HCT116 (cell line): Measurements from ENCODE around the gene RAB30. TPM values are rescaled to one million over a fixed set of nuclear protein-coding genes. Genes with fewer than 3 reads are reported as not detected.

Source experiments
- ATAC-seq: fragments of 200-7000 bp; cut with Tn5 transposase; 2 replicates; pipeline ENCODE4 v1.9.1; 2020; ENCODE audit warnings: mild to moderate bottlenecking, moderate library complexity
- BruUV-seq: library from RNA; stranded (reverse); fragments of 400-500 nt; replicated peaks from 2 replicates; lab custom pipeline; 2021; lab: Mats Ljungman, UMichigan
- CTCF ChIA-PET: fragments of 300-600 bp; sonication (Branson Sonifier 250); formaldehyde crosslinking; loops from one replicate; lab custom pipeline; 2021; ENCODE audit warnings: antibody characterized with exemption; lab: Charles Lee
- POLR2A ChIA-PET: fragments of 300-600, 350-600 bp; sonication (Branson Sonifier 250); formaldehyde crosslinking; loops from one replicate; lab custom pipeline; 2021; ENCODE audit warnings: antibody characterized with exemption; lab: Charles Lee
- RAD21 ChIA-PET, 2 experiments: fragments of 300-600 bp; sonication (Branson Sonifier 250); formaldehyde crosslinking; loops; one replicate each; lab custom pipeline; 2023; ENCODE audit warnings: low total read pairs in 2 of 2; ENCODE audit not compliant: uncharacterized antibody in 2 of 2, unreplicated experiment in 2 of 2, low non-redundant PET in 1 of 2; lab: Charles Lee
- DNase-seq: peaks from one replicate; pipeline ENCODE4 v3.0.0-alpha.2; 2010; ENCODE audit warnings: low read depth, low spot score
- H2AFZ ChIP-seq: fragments of 200-600 bp; shearing (Covaris generic), sonication (generic); 2 replicates; pipeline ENCODE4 v1.6.1; 2017; ENCODE audit warnings: low read depth, mixed run types, mixed read lengths, antibody characterized with exemption, low read length; ENCODE audit not compliant: poor library complexity, severe bottlenecking
- H3K27ac ChIP-seq: 2 replicates; pipeline ENCODE4 v1.5.1; 2012; ENCODE audit warnings: low read depth, low read length
- H3K27me3 ChIP-seq: fragments of 200-600 bp; sonication (generic); 2 replicates; pipeline ENCODE4 v1.6.1; 2016; ENCODE audit warnings: mixed run types, low read length, mixed read lengths; ENCODE audit not compliant: insufficient read depth
- H3K36me3 ChIP-seq, 2 experiments: fragments of 200-500 bp in 1 of 2; fragments of 200-600 bp in 1 of 2; sonication (Bioruptor generic) in 1 of 2; sonication (generic) in 1 of 2; 2 replicates each; pipeline versions ENCODE4 v1.5.1 to v1.6.1; 2014 to 2016; ENCODE audit warnings: low read length in 2 of 2, inconsistent platforms in 1 of 2, mixed read lengths in 1 of 2, mixed run types in 1 of 2; ENCODE audit not compliant: insufficient read depth in 2 of 2, control insufficient read depth in 1 of 2
- H3K4me1 ChIP-seq, 2 experiments: fragments of 200-600 bp in 1 of 2; sonication (generic) in 1 of 2; 2 replicates each; pipeline versions ENCODE4 v1.5.1 to v1.6.1; 2012 to 2017; ENCODE audit warnings: low read length in 2 of 2, inconsistent platforms in 1 of 2, mild to moderate bottlenecking in 1 of 2, mixed read lengths in 1 of 2, mixed run types in 1 of 2, moderate library complexity in 1 of 2; ENCODE audit not compliant: insufficient read depth in 2 of 2, control insufficient read depth in 1 of 2
- H3K4me2 ChIP-seq: fragments of 200-600 bp; sonication (generic); 2 replicates; pipeline ENCODE4 v1.6.1; 2017; ENCODE audit warnings: mixed run types, low read length, mixed read lengths
- H3K4me3 ChIP-seq, 2 experiments: fragments of 200-600 bp in 1 of 2; sonication (generic) in 1 of 2; replicated peaks in 1 of 2; 2 replicates each; pipeline ENCODE4 v1.5.1; 2011 to 2016; ENCODE audit warnings: low read length in 2 of 2, control low read depth in 1 of 2, low read depth in 1 of 2, mild to moderate bottlenecking in 1 of 2, mixed read lengths in 1 of 2, mixed run types in 1 of 2
- H3K79me2 ChIP-seq: fragments of 200-600 bp; sonication (generic); 2 replicates; pipeline ENCODE4 v1.6.1; 2017; ENCODE audit warnings: mild to moderate bottlenecking, mixed run types, low read length, moderate library complexity, mixed read lengths; ENCODE audit not compliant: insufficient read depth
- H3K9ac ChIP-seq: fragments of 200-600 bp; sonication (generic); 2 replicates; pipeline ENCODE4 v1.6.1; 2016; ENCODE audit warnings: low read length, mixed read lengths
- H3K9me2 ChIP-seq: fragments of 200-600 bp; sonication (generic), shearing (Covaris generic); 2 replicates; pipeline ENCODE4 v1.6.1; 2017; ENCODE audit warnings: mixed run types, mild to moderate bottlenecking, moderate library complexity; ENCODE audit not compliant: insufficient read depth
- H3K9me3 ChIP-seq, 2 experiments: fragments of 200-500 bp in 1 of 2; fragments of 200-600 bp in 1 of 2; sonication (Bioruptor generic) in 1 of 2; sonication (generic) in 1 of 2; 2 replicates each; pipeline ENCODE4 v1.6.1; 2014 to 2017; ENCODE audit warnings: low read length in 2 of 2, mixed read lengths in 2 of 2, inconsistent platforms in 1 of 2, low read depth in 1 of 2, mild to moderate bottlenecking in 1 of 2, mixed run types in 1 of 2, moderate library complexity in 1 of 2; ENCODE audit not compliant: control insufficient read depth in 1 of 2, insufficient read depth in 1 of 2
- H4K20me1 ChIP-seq: fragments of 200-600 bp; sonication (generic), shearing (Covaris generic); 2 replicates; pipeline ENCODE4 v1.6.1; 2017; ENCODE audit warnings: mixed run types, mild to moderate bottlenecking, moderate library complexity; ENCODE audit not compliant: insufficient read depth
- CBX3 ChIP-seq: IDR thresholded peaks from 2 replicates; pipeline ENCODE4 v1.6.1; 2012; ENCODE audit warnings: low read depth
- CTCF ChIP-seq, 3 experiments: fragments of 200-600 bp in 1 of 3; sonication (generic) in 1 of 3; IDR thresholded peaks in 2 of 3; conservative IDR thresholded peaks in 1 of 3; 2 replicates each; pipeline ENCODE4 v1.5.1; 2012 to 2017; ENCODE audit warnings: low read depth in 2 of 3, low read length in 2 of 3, antibody characterized with exemption in 1 of 3, borderline replicate concordance in 1 of 3, control low read depth in 1 of 3, mild to moderate bottlenecking in 1 of 3, mixed read lengths in 1 of 3, mixed run types in 1 of 3, moderate library complexity in 1 of 3; ENCODE audit not compliant: insufficient read depth in 1 of 3
- EGR1 ChIP-seq: IDR thresholded peaks from 2 replicates; pipeline ENCODE4 v1.6.1; 2012; ENCODE audit warnings: low read depth
- ELF1 ChIP-seq: IDR thresholded peaks from 2 replicates; pipeline ENCODE4 v1.6.1; 2012; ENCODE audit warnings: low read depth, borderline replicate concordance
- FOSL1 ChIP-seq: IDR thresholded peaks from 2 replicates; pipeline ENCODE4 v1.6.1; 2012; ENCODE audit warnings: low read depth
- JUND ChIP-seq: IDR thresholded peaks from 2 replicates; pipeline ENCODE4 v1.6.1; 2012
- POLR2A ChIP-seq: IDR thresholded peaks from 2 replicates; pipeline ENCODE4 v1.7.0; 2011; ENCODE audit warnings: borderline replicate concordance; ENCODE audit not compliant: insufficient read depth, insufficient read length; ENCODE audit errors: extremely low read depth
- POLR2AphosphoS5 ChIP-seq: IDR thresholded peaks from 2 replicates; pipeline ENCODE4 v1.6.1; 2011; ENCODE audit warnings: mild to moderate bottlenecking, low read depth, low read length, moderate library complexity
- RAD21 ChIP-seq: IDR thresholded peaks from 2 replicates; pipeline ENCODE4 v1.6.1; 2012; ENCODE audit warnings: low read depth, mild to moderate bottlenecking
- SP1 ChIP-seq: IDR thresholded peaks from 2 replicates; pipeline ENCODE4 v1.6.1; 2012; ENCODE audit warnings: low read depth
- YY1 ChIP-seq: IDR thresholded peaks from 2 replicates; pipeline ENCODE4 v1.6.1; 2011; ENCODE audit warnings: low read length, low read depth, moderate library complexity, mild to moderate bottlenecking; ENCODE audit not compliant: insufficient replicate concordance; ENCODE audit errors: extremely low read depth
- intact Hi-C: fragments of 100-400 bp; cut with micrococcal nuclease; formaldehyde crosslinking; loops from 2 replicates; pipeline ENCODE4 v1.10.0; 2022
- total RNA-seq: library from RNA; stranded (reverse); gene quantifications from one replicate; pipeline ENCODE4 v1.2.1, GENCODE V29; 2021; ENCODE audit not compliant: unreplicated experiment
- TF ChIP-seq, protein P1 (sequence below): IDR thresholded peaks from 2 replicates; pipeline ENCODE4 v1.6.1; 2012; ENCODE audit warnings: low read depth

The RAB30 gene
- total RNA-seq, 1 experiment from 2014 or later, result 5.7 TPM

GRCh38 chr11:83071567-83072349 is at the start of gene RAB30 (continued):
- TF ChIP-seq, protein P1, sequence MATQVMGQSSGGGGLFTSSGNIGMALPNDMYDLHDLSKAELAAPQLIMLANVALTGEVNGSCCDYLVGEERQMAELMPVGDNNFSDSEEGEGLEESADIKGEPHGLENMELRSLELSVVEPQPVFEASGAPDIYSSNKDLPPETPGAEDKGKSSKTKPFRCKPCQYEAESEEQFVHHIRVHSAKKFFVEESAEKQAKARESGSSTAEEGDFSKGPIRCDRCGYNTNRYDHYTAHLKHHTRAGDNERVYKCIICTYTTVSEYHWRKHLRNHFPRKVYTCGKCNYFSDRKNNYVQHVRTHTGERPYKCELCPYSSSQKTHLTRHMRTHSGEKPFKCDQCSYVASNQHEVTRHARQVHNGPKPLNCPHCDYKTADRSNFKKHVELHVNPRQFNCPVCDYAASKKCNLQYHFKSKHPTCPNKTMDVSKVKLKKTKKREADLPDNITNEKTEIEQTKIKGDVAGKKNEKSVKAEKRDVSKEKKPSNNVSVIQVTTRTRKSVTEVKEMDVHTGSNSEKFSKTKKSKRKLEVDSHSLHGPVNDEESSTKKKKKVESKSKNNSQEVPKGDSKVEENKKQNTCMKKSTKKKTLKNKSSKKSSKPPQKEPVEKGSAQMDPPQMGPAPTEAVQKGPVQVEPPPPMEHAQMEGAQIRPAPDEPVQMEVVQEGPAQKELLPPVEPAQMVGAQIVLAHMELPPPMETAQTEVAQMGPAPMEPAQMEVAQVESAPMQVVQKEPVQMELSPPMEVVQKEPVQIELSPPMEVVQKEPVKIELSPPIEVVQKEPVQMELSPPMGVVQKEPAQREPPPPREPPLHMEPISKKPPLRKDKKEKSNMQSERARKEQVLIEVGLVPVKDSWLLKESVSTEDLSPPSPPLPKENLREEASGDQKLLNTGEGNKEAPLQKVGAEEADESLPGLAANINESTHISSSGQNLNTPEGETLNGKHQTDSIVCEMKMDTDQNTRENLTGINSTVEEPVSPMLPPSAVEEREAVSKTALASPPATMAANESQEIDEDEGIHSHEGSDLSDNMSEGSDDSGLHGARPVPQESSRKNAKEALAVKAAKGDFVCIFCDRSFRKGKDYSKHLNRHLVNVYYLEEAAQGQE, result no peak
- peak; percentile 50; the same call in 1 of the 2 replicates for TF ChIP-seq JUND
- TF ChIP-seq YY1, result peak; percentile 96
- peak; percentile 98 for TF ChIP-seq POLR2AphosphoS5

GRCh38 chr11:83120327-83120726 is 48.6 kb upstream of the RAB30 start:
- no peak overlapping the region for H3K27ac ChIP-seq
- no peak overlapping the region for H3K4me3 ChIP-seq
- no peaks in the 10 kb centered on the region for H3K9me2 ChIP-seq
- no peaks in the 10 kb centered on the region for H4K20me1 ChIP-seq
- intact Hi-C loops, result no loop called here
- POLR2A ChIA-PET, result no interaction called here
- DNase-seq (no peak), ATAC-seq (no peak)
- TF ChIP-seq POLR2A (no peak), FOSL1 (no peak), SP1 (no peak), ELF1 (no peak), JUND (no peak), EGR1 (no peak), YY1 (no peak), RAD21 (no peak), CBX3 (no peak), CTCF (IDR thresholded peaks at IDR 0.05 in 2 of 3, conservative IDR thresholded peaks at IDR 0.05 in 1 of 3; ENCODE audit: borderline replicate concordance in 1 of 3, insufficient read depth in 1 of 3, low read depth in 2 of 3, low read length in 2 of 3) (no peak)
- TF ChIP-seq, protein P1, result no peak
- CTCF ChIA-PET, result no interaction called here
- no peaks in the 10 kb centered on the region for H3K9me3 ChIP-seq
- RAD21 ChIA-PET, result no interaction called here
- H3K4me1 ChIP-seq, result no peaks in the 10 kb centered on the region
- H3K27me3 ChIP-seq, result no peaks in the 10 kb centered on the region
- H3K79me2 ChIP-seq, result no peaks in the 10 kb centered on the region
- no peak overlapping the region for H3K4me2 ChIP-seq
- H2AFZ ChIP-seq, result no peak overlapping the region
- H3K9ac ChIP-seq, result no peak overlapping the region
- no TSS peak for BruUV-seq
- no peaks in the 10 kb centered on the region for H3K36me3 ChIP-seq
